Measurements from ENCODE around the gene IP6K3.

IP6K3 gene
- total RNA-seq = 0 reads per million in 4 experiments

- DNase-seq = no peak
Measured at GRCh38 chr6:33746651-33747100, at the start of gene IP6K3. TSS of gene IP6K3 (minus strand) at chr6:33746905. CDS start at chr6:33735476, 11,429 bp downstream.

- no peak for DNase-seq
Measured at GRCh38 chr6:33794910-33795623, 48.4 kb upstream of the IP6K3 start.

- DNase-seq = no peak
Measured at GRCh38 chr6:33792981-33793380, 46.3 kb upstream of the IP6K3 start.

- DNase-seq = no peak
Measured at GRCh38 chr6:33791620-33792019, 44.9 kb upstream of the IP6K3 start.

- DNase-seq = no peak
Measured at GRCh38 chr6:33790910-33791309, 44.2 kb upstream of the IP6K3 start.

GRCh38 chr6:33790379-33790778 is 43.7 kb upstream of the IP6K3 start:
- DNase-seq = no peak

- no peak for DNase-seq
Measured at GRCh38 chr6:33789550-33789895, 42.8 kb upstream of the IP6K3 start.

GRCh38 chr6:33788694-33789549 is 42.2 kb upstream of the IP6K3 start, which contains the start of gene LEMD2:
TSS of gene LEMD2 (minus strand) at chr6:33789130. CDS start at chr6:33789116, 14 bp downstream.
- DNase-seq = peak; percentile 84

DNA sequence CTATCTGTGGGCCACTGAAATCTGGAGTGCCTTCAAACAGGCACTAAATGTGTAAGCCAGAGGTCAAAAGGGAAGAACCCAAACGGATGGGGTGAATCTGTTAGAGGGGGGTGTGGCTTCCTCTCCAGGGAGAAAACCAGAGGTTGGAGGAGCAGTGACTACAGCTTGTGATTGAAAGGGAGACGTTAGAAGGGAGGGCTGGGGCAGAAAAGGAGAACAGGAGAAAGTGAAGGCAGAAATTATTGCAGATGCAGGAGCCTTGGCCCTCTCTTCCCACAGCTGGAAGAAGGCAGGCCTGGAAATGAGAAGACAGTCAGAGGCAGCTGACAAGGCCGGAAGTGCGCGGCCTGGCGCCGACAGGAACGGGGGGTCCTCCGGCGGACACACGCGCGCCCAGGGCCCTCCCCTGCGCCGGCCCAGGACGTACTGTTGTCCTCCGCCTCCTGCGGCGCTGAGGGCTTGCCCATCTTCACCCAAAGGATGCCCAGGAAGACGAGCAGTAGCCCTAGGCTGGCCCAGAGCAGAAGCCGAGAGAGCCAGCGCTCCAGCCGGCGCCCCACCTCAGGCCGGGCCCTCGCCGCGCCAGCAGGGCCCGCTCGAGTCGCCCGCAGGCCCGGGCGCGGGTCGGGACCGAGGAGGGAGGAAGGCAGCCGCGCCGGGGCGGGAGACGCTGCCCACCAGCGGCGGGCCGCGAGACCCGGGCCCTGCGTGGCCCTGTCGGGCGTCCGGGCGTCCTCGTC is 41.4 kb upstream of the IP6K3 start:
- peak; percentile 52 for DNase-seq

- DNase-seq = no peak
Measured at GRCh38 chr6:33787346-33787953, 40.7 kb upstream of the IP6K3 start.

DNA sequence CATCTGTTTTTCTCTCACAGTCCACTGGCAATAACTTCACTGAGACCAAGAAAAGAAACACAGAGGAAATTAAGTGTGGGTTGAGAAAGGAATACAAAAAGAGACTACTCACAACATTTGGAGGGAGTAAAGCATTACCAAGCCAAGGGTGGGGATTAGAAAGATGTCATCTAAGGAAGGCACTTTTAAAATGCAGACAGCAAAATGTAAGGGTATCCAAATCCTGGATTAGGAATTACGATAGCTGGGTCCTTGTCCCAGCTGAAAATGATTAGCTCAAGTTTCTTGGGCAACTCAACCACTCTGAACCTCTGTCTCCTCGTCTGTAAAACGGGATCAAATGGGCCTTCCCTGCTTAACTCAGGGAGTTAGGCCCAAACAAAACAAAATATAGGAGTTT is 40.0 kb upstream of the IP6K3 start:
- no peak for DNase-seq

GRCh38 chr6:33785778-33786177 is 39.1 kb upstream of the IP6K3 start:
- DNase-seq = no peak

- DNase-seq = no peak
Measured at GRCh38 chr6:33784787-33785186, 38.1 kb upstream of the IP6K3 start.

DNA sequence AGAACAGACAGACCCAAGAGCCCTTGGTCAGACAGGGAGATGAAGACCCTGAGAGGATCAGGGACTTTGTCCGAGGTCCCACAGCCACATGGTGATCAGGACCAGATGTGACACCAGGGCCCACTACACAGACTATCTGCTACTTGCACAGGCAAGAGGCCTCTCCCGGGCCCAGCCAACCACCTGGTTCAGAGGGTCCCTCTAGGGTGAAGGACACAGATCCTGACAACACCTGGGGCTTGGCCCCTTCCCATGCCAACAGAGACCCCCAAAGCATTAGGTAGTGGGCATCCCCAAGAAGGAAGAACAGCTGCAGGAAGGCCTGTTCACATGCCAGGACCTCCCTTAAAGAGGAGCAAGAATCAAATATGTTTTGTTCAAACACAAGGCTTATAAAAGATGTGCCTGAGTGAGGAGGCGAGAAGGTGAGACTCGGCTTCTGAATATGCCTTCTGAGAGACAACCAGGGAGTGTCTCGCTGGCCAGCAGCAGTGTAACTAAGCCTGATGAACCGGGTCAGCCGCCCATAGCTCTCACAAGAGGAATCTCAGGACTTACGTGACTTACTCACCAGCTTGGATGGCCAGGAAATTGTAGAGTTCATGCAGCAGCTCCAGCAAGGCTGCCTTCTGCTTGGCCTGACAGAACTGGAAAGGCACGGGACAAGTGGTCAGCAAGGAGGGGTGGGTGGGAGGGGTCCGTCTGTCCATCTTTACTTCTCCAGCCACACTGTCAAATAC is 37.2 kb upstream of the IP6K3 start:
- DNase-seq = no peak

DNA sequence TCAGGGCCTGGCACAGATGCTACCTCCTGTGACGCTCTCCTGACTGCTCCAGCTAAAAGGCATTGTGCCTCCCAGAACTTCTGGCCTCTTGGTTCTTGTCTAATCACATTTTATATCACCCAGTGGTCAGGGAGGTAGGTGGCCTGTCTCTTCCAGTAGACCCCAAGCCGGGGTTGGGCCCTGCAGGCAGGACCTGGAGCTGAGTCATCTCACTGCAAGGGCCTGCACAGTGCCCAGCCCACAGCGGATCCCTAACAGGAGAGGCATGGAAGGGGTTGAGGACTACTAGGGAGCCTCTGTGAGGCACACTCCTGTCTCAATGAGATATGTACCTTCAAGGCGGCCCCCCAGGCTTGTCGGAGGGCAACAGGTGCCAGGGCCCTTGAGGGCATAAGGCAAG is 35.9 kb upstream of the IP6K3 start:
- no peak for DNase-seq

DNA sequence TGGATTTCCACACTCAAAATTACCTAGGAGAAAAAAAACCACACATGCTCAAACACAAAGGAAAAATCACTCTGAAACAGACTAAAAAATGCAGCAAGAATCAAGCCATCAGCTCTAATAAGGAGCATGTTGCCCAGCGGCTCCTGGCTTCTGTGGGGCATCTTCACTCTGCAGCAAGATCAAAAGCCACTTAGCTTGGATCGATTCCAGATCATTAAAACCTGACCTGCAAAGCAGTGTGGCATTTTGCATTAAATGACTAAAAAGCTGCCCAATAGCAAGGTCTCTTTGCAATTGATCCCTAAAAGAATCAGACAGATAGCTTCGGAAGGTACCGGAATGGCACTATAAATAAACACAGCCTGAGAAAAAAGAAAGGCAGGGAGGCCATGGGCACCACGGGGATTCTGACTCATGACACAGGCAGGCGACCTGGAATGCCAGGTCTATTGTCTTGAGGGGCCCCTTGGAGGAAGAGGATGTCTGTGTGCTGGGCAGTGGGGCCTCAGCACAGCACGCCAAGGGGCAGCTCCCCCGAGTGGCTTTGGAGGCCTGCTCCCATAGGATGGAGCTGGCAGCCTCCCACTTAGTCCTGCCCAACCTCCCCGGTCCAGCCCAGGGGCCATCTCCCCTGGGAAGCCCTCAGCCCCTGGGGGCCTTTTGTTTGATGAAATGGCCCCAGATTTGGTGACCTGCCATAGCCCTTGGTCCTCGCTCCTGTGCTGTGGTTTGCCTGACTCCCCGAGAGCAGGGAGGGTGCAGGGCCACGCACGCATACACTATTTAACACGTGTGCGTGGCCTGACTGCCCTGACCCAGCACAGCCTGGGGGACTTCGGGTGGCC is 34.6 kb upstream of the IP6K3 start:
- no peak for DNase-seq

DNA sequence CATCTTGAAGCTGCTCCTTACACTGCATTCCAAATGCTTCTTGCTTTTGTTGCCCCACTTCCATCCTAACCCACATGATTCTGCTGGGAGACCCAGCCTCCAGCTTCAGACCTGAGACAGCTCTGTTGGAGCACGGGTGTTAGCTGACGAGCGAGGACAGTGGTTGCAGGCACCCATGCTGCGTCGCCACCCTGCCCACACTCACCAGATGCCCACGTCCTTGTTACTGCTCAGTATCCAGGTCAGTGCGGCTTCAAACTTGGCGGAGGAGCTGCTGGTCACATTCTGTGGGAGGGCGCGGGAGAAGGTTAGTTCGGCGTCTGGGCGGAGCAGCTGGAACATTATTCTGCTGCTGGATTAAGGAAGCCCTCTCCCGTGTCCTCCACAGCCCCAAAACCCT is 33.2 kb upstream of the IP6K3 start:
- no peak for DNase-seq

GRCh38 chr6:33779290-33779689 is 32.6 kb upstream of the IP6K3 start:
- DNase-seq = no peak

DNA sequence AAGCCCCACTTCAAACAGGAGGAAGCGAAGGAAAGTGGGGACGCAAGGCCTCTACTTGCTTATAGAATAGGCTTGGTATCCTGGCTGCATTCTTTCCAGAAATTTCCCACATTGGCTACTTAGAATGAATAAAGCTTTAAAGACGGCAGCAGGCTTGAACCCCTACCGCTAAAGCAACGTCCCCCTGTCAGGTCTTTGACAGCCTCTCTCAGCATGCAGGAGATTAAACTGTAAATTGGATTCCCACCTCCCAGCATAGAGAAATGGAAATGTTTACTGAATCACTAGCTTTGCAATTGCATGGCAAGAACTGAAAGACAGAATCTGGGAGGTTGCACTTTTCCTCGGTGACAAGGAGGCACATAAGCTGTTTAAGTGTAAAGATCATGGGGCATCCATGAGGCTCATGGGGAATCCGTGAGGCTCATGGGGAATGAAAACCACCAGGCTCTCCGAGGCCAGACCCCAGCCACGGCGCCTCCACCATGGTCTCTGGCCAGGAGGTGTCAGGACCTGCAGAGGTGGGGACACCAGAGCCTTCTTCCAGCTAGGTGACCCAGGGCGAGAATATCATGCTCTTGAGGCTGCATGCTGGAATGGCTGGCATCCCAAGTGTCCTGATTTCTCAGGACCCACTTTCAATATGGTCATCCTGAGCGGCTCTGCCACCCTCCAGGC is 31.9 kb upstream of the IP6K3 start:
- no peak for DNase-seq

Measured in effector CD8-positive, alpha-beta T cell (primary cell).